HepG2 (cell line): ENCODE measurements around the gene ELN. TPM values are rescaled to one million over a fixed set of nuclear protein-coding genes. Genes with fewer than 3 reads are reported as not detected.

ENCODE experiments used
- ATAC-seq: fragments of 200-7000 bp; cut with Tn5 transposase; 3 replicates; pipeline ENCODE4 v1.9.1; 2020; ENCODE audit warnings: mild to moderate bottlenecking, moderate library complexity
- BruUV-seq: library from RNA; stranded (reverse); fragments of 400-500 nt; replicated peaks from 2 replicates; lab custom pipeline; 2021; lab: Mats Ljungman, UMichigan
- CTCF ChIA-PET: fragments of 300-600 bp; formaldehyde crosslinking; extraction: SDS; loops from one replicate; lab custom pipeline; 2021; ENCODE audit warnings: low total read pairs, inconsistent platforms, low intra/inter-chr PET ratio; lab: Yijun Ruan, JAX
- POLR2A ChIA-PET: fragments of 350-600 bp; sonication (Branson Sonifier 250); formaldehyde crosslinking; loops from one replicate; lab custom pipeline; 2020; ENCODE audit warnings: antibody characterized with exemption, inconsistent platforms; lab: Yijun Ruan, JAX
- DNase-seq: peaks from one replicate; pipeline ENCODE4 v3.0.0-alpha.2; 2015; ENCODE audit warnings: low spot score
- FAIRE-seq: peaks from 3 replicates; lab custom pipeline; 2011; peaks lifted over from hg19 to GRCh38; lab: Jason Lieb, UNC
- H2AFZ ChIP-seq: one replicate; pipeline ENCODE4 v1.6.1; 2011; ENCODE audit warnings: low read length, inconsistent platforms
- H3K27ac ChIP-seq: fragments of 300-600 bp; 3 replicates; pipeline ENCODE4 v1.8.0; 2011; ENCODE audit warnings: mixed run types, mild to moderate bottlenecking, mixed read lengths, low read length, inconsistent platforms; ENCODE audit not compliant: insufficient read depth; ENCODE audit errors: extremely low read length
- H3K27me3 ChIP-seq, 2 experiments: fragments of 200-600 bp in 1 of 2; 2 replicates in 1 of 2; 3 replicates in 1 of 2; pipeline versions ENCODE4 v1.6.0 to v1.8.0; 2011; ENCODE audit warnings: low read length in 2 of 2, mild to moderate bottlenecking in 2 of 2, moderate library complexity in 2 of 2, inconsistent platforms in 1 of 2; ENCODE audit not compliant: insufficient read depth in 2 of 2, control insufficient read depth in 1 of 2
- H3K36me3 ChIP-seq, 2 experiments: fragments of 200-600 bp in 1 of 2; replicated peaks in 1 of 2; 2 replicates in 1 of 2; 3 replicates in 1 of 2; pipeline versions ENCODE4 v1.5.1 to v1.8.0; 2011; ENCODE audit warnings: low read length in 2 of 2, inconsistent platforms in 1 of 2; ENCODE audit not compliant: insufficient read depth in 2 of 2, control insufficient read depth in 1 of 2
- H3K4me1 ChIP-seq: 2 replicates; pipeline ENCODE4 v1.5.1; 2012; ENCODE audit warnings: low read length, inconsistent platforms; ENCODE audit not compliant: insufficient read depth
- H3K4me2 ChIP-seq: 2 replicates; pipeline ENCODE4 v1.6.0; 2011; ENCODE audit warnings: low read depth, low read length, inconsistent platforms
- H3K4me3 ChIP-seq, 3 experiments: fragments of 200-600 bp in 1 of 3; sonication (generic), shearing (Covaris generic) in 1 of 3; replicated peaks in 1 of 3; 2 replicates each; pipeline ENCODE4 v1.5.1; 2011 to 2016; ENCODE audit warnings: low read length in 3 of 3, inconsistent platforms in 2 of 3, low read depth in 2 of 3, mild to moderate bottlenecking in 2 of 3, control low read depth in 1 of 3, mixed read lengths in 1 of 3; ENCODE audit not compliant: insufficient read depth in 1 of 3
- H3K79me2 ChIP-seq: one replicate; pipeline ENCODE4 v1.6.1; 2011; ENCODE audit warnings: low read length, inconsistent platforms; ENCODE audit not compliant: insufficient read depth
- H3K9ac ChIP-seq: 2 replicates; pipeline ENCODE4 v1.6.0; 2011; ENCODE audit warnings: mild to moderate bottlenecking, low read depth, low read length, inconsistent platforms; ENCODE audit not compliant: insufficient read depth
- H3K9me3 ChIP-seq: 2 replicates; pipeline ENCODE4 v1.5.1; 2012; ENCODE audit warnings: mild to moderate bottlenecking, low read length
- H4K20me1 ChIP-seq: 2 replicates; pipeline ENCODE4 v1.6.0; 2011; ENCODE audit warnings: inconsistent platforms, mild to moderate bottlenecking, low read length, moderate library complexity; ENCODE audit not compliant: insufficient read depth
- CHCHD3 ChIP-seq: sonication (generic); formaldehyde crosslinking; IDR thresholded peaks from 2 replicates; pipeline ENCODE4 v1.8.0; 2022; ENCODE audit warnings: mild to moderate bottlenecking, missing genetic modification reagents, moderate library complexity
- ELF4 ChIP-seq: sonication (generic); formaldehyde crosslinking; IDR thresholded peaks from 2 replicates; pipeline ENCODE4 v1.5.0; 2020; ENCODE audit warnings: missing genetic modification reagents, mild to moderate bottlenecking, moderate library complexity, borderline replicate concordance
- EZH2 ChIP-seq: conservative IDR thresholded peaks from 2 replicates; pipeline ENCODE4 v1.6.1; 2012; ENCODE audit warnings: mild to moderate bottlenecking, low read depth, low read length, moderate library complexity
- HIC2 ChIP-seq: sonication (generic); formaldehyde crosslinking; IDR thresholded peaks from 2 replicates; pipeline ENCODE4 v1.9.0; 2022; ENCODE audit warnings: low read depth, missing genetic modification reagents
- KLF13 ChIP-seq: sonication (generic); formaldehyde crosslinking; IDR thresholded peaks from 2 replicates; pipeline ENCODE4 v1.4.0; 2020; ENCODE audit warnings: mild to moderate bottlenecking, missing genetic modification reagents
- MTF1 ChIP-seq: sonication (generic); formaldehyde crosslinking; IDR thresholded peaks from 2 replicates; pipeline ENCODE4 v1.5.0; 2020; ENCODE audit warnings: missing genetic modification reagents
- NR2F2 ChIP-seq: IDR thresholded peaks from 2 replicates; pipeline ENCODE4 v1.6.1; 2012; ENCODE audit warnings: low read depth, inconsistent platforms, borderline replicate concordance
- RFX3 ChIP-seq: IDR thresholded peaks from 2 replicates; pipeline ENCODE4 v1.6.1; 2016; ENCODE audit warnings: missing biosample characterization, missing genetic modification reagents
- ZBED4 ChIP-seq: sonication (generic); formaldehyde crosslinking; IDR thresholded peaks from 2 replicates; pipeline ENCODE4 v1.4.0; 2020; ENCODE audit warnings: missing genetic modification reagents, borderline replicate concordance
- ZFP82 ChIP-seq: sonication (generic); formaldehyde crosslinking; IDR thresholded peaks from 2 replicates; pipeline ENCODE4 v1.5.1; 2020; ENCODE audit warnings: mild to moderate bottlenecking, missing genetic modification reagents, borderline replicate concordance
- ZNF264 ChIP-seq: sonication (generic); formaldehyde crosslinking; IDR thresholded peaks from 2 replicates; pipeline ENCODE4 v1.4.0; 2020; ENCODE audit warnings: missing genetic modification reagents
- ZNF383 ChIP-seq: sonication (generic); formaldehyde crosslinking; IDR thresholded peaks from 2 replicates; pipeline ENCODE4 v1.4.0; 2020; ENCODE audit warnings: missing genetic modification reagents, mild to moderate bottlenecking, borderline replicate concordance
- WGBS: methylation state at CpG from one replicate; pipeline ENCODE4 v1.1.6; 2017; ENCODE audit warnings: low lambda C conversion rate; 5-methylcytosine and 5-hydroxymethylcytosine counted together
- in situ Hi-C: cut with HindIII; loops from 2 replicates; pipeline ENCODE4 v1.10.0; 2017; ENCODE audit warnings: low pct_unique_long_range_greater_than_20kb; ENCODE audit not compliant: extremely low pct_ligation_motif_present
- intact Hi-C: fragments of 100-400 bp; cut with micrococcal nuclease; formaldehyde crosslinking; loops from one replicate; pipeline ENCODE4 v1.10.0; 2022; ENCODE audit not compliant: unreplicated experiment
- polyA plus RNA-seq, 8 experiments: library from polyadenylated mRNA; depleted of rRNA in 3 of 8; stranded (reverse) in 7 of 8; unstranded in 1 of 8; fragments of >200 nt; fragmentation: Illumina TruSeq in 4 of 8; extraction: Trizol in 4 of 8; gene quantifications; 2 replicates each; pipeline versions ENCODE4 v1.2.1 to v1.2.3, GENCODE V29; 2011 to 2016; ENCODE audit warnings: low read depth in 4 of 8, missing spikeins in 1 of 8, mixed read lengths in 1 of 8; ENCODE audit not compliant: insufficient read depth in 1 of 8
- total RNA-seq, 5 experiments: library from RNA; depleted of rRNA; stranded (reverse); fragments of >200 nt; fragmentation: Illumina TruSeq; extraction: Trizol; gene quantifications; 2 replicates each; pipeline ENCODE4 v1.2.3, GENCODE V29; 2016; ENCODE audit warnings: low read depth in 1 of 5
- TF ChIP-seq, protein P1 (sequence below): sonication (generic); formaldehyde crosslinking; IDR thresholded peaks from 2 replicates; pipeline ENCODE4 v1.4.0; 2020; ENCODE audit warnings: missing genetic modification reagents, borderline replicate concordance
- TF ChIP-seq, protein P2 (sequence below): sonication (generic); formaldehyde crosslinking; IDR thresholded peaks from 2 replicates; pipeline ENCODE4 v1.8.1; 2023; ENCODE audit warnings: mild to moderate bottlenecking, missing genetic modification reagents, borderline replicate concordance

Gene ELN
- total and polyA plus RNA-seq, 2 of the 13 experiments (the other 11 are each of a cell fraction or from before 2014, with no cell fraction given), result 0.15 to 0.37 TPM

DNA sequence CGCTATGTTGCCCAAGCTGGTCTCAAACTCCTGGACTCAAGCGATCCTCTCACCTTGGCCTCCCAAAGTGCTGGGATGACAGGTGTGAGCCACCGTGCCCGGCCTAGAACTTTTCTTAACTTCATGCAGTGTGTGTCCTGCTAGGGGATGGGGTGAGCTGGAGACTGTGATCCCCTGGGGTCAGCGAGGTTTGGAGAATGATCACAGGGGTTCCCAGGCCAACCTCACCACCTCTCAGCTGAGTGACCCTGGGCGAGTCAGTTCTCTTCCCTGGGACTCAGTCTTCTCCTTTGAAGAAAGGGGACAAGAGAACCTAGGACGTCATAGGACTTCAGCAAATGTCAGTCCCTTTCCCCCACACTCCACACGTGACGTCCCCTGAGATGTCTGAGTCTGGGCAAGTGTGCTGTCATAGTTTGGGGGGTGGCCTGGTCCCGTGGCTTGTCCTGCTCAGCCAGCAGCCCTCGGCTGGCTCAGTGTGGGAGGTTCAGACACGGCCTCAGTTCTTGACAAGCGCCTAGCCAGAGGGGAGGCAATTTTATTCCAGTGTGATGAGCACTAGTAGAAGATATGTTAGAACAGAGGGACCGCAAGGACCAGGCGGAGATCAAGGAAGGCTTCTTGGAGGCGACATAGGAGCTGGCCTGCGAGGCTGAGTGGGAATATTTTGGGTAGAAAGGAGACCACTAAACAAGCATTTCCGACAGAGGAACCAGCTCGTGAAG, 43.3 kb upstream of the ELN start:
- H3K79me2 ChIP-seq, result no peaks in the 10 kb centered on the region
- no peak overlapping the region for H3K4me3 ChIP-seq
- H3K4me2 ChIP-seq, result no peak overlapping the region
- DNase-seq (no peak), FAIRE-seq (no peak), ATAC-seq (no peak)
- intact Hi-C loops (no loop called here), in situ Hi-C loops (no loop called here)
- no peak overlapping the region for H2AFZ ChIP-seq
- no peaks in the 10 kb centered on the region for H3K9me3 ChIP-seq
- peaks cover 0 to 18% of the 10 kb centered on the region in 2 experiments; a peak in 2 of 5 replicates for H3K27me3 ChIP-seq
- WGBS, result 32% methylated on average over 18 of the region's 19 CpGs
- H3K9ac ChIP-seq, result no peak overlapping the region
- no TSS peak for BruUV-seq
- no peak overlapping the region for H3K27ac ChIP-seq
- CTCF ChIA-PET, result no interaction called here
- H4K20me1 ChIP-seq, result no peaks in the 10 kb centered on the region
- H3K4me1 ChIP-seq, result peaks cover 15% of the 10 kb centered on the region
- POLR2A ChIA-PET, result no interaction called here
- no peaks in the 10 kb centered on the region for H3K36me3 ChIP-seq
- TF ChIP-seq ZBED4 (no peak), ZNF383 (CRISPR knock-in tag) (no peak), MTF1 (CRISPR knock-in tag) (no peak), CHCHD3 (CRISPR knock-in tag) (no peak), ELF4 (CRISPR knock-in tag) (no peak), NR2F2 (no peak), EZH2 (no peak), ZNF264 (CRISPR knock-in tag) (no peak), RFX3 (CRISPR knock-in tag) (no peak), HIC2 (CRISPR knock-in tag) (no peak), KLF13 (CRISPR knock-in tag) (no peak), ZFP82 (CRISPR knock-in tag) (no peak)
- TF ChIP-seq, protein P1, sequence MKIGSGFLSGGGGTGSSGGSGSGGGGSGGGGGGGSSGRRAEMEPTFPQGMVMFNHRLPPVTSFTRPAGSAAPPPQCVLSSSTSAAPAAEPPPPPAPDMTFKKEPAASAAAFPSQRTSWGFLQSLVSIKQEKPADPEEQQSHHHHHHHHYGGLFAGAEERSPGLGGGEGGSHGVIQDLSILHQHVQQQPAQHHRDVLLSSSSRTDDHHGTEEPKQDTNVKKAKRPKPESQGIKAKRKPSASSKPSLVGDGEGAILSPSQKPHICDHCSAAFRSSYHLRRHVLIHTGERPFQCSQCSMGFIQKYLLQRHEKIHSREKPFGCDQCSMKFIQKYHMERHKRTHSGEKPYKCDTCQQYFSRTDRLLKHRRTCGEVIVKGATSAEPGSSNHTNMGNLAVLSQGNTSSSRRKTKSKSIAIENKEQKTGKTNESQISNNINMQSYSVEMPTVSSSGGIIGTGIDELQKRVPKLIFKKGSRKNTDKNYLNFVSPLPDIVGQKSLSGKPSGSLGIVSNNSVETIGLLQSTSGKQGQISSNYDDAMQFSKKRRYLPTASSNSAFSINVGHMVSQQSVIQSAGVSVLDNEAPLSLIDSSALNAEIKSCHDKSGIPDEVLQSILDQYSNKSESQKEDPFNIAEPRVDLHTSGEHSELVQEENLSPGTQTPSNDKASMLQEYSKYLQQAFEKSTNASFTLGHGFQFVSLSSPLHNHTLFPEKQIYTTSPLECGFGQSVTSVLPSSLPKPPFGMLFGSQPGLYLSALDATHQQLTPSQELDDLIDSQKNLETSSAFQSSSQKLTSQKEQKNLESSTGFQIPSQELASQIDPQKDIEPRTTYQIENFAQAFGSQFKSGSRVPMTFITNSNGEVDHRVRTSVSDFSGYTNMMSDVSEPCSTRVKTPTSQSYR (CRISPR knock-in tag), result no peak
- TF ChIP-seq, protein P2, sequence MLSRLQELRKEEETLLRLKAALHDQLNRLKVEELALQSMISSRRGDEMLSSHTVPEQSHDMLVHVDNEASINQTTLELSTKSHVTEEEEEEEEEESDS (CRISPR knock-in tag), result no peak
